Peyer's patch (tissue), 4 donors: ENCODE data around the gene MYPN.

ENCODE experiments used
- CTCF ChIP-seq, 6 experiments: fragments of 450-650 bp in 4 of 6; fragments of 200-600 bp in 2 of 6; sonication (generic) in 1 of 6; IDR thresholded peaks; one replicate each; pipeline ENCODE4 v1.5.1; 2017 to 2019; ENCODE audit warnings: antibody characterized with exemption in 6 of 6, mild to moderate bottlenecking in 3 of 6, moderate library complexity in 1 of 6
- POLR2A ChIP-seq, 2 donors: fragments of 450-650 bp; IDR thresholded peaks; one replicate each; pipeline ENCODE4 v1.5.1; 2017; ENCODE audit warnings: antibody characterized with exemption in 2 of 2, mild to moderate bottlenecking in 2 of 2, moderate library complexity in 2 of 2

- TF ChIP-seq CTCF (IDR thresholded peaks at IDR 0.05) (no peak), POLR2A (IDR thresholded peaks at IDR 0.05) (no peak)
Observed at GRCh38 chr10:68105820-68106219, 3.5 kb upstream of the MYPN start.
